Coronary artery (tissue), 2 donors: Measurements from ENCODE around the gene KCTD19.

Experiments
- DNase-seq: peaks from one replicate; pipeline ENCODE4 v3.0.0-alpha.2; 2017; ENCODE audit warnings: low spot score
- H3K27ac ChIP-seq, 2 donors: fragments of 200-600 bp; sonication (generic); one replicate each; pipeline ENCODE4 v1.5.1; 2016 to 2019
- H3K4me3 ChIP-seq: fragments of 200-600 bp; sonication (generic); 2 replicates; pipeline ENCODE4 v1.5.1; 2016; ENCODE audit warnings: mild to moderate bottlenecking, moderate library complexity
- TF ChIP-seq, protein P1 (sequence below): fragments of 200-600 bp; sonication (generic); IDR thresholded peaks from one replicate; pipeline ENCODE4 v1.5.1; 2019; ENCODE audit warnings: antibody characterized with exemption

The KCTD19 gene

DNA sequence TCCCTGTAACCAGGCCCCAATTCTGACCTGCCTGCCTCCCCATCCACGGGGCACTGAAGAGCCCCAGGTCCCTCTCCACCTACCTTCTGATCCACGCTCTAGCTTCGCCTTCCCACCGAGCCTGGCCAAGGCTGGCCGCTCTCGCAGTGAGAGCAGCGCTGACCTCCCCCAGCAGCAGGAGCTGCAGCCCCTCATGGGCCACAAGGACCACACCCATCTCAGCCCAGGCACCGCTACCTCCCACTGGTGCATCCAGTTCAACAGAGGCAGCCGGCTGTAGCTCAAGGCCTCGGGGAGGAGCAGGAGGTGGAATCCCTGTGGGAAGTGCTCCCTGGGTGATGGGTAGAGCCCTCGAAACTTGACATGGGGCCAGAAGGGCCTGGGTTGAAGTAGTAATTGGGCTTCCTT is 55.6 kb downstream of the KCTD19 start:
- TF ChIP-seq, protein P1, sequence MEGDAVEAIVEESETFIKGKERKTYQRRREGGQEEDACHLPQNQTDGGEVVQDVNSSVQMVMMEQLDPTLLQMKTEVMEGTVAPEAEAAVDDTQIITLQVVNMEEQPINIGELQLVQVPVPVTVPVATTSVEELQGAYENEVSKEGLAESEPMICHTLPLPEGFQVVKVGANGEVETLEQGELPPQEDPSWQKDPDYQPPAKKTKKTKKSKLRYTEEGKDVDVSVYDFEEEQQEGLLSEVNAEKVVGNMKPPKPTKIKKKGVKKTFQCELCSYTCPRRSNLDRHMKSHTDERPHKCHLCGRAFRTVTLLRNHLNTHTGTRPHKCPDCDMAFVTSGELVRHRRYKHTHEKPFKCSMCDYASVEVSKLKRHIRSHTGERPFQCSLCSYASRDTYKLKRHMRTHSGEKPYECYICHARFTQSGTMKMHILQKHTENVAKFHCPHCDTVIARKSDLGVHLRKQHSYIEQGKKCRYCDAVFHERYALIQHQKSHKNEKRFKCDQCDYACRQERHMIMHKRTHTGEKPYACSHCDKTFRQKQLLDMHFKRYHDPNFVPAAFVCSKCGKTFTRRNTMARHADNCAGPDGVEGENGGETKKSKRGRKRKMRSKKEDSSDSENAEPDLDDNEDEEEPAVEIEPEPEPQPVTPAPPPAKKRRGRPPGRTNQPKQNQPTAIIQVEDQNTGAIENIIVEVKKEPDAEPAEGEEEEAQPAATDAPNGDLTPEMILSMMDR, result no peak
- H3K4me3 ChIP-seq, result no peak overlapping the region
- no peak overlapping the region for H3K27ac ChIP-seq
- DNase-seq, result no peak

DNA sequence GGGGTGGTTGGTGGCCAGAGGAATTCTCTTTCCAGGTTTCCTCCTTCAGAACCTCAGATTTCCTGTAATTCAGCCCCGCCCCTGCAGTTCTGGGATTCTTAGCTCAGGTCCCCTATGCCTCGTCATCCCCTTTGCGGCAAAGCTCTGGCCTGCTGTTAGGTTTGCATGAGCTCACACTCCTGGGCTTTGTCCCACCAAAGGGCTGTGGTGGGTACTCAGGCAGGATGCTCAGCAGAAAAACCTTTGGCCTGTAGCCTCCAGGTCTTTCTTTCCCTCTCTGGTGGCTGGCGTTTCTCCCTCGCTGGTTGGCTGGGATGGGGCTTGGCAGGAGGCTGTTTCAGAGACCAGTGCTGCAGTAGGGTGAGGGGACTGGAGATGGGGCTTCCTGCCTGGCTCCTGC is 56.8 kb downstream of the KCTD19 start:
- no peak for DNase-seq
- TF ChIP-seq, protein P1, result no peak
- no peak overlapping the region for H3K27ac ChIP-seq
- H3K4me3 ChIP-seq, result no peak overlapping the region

DNA sequence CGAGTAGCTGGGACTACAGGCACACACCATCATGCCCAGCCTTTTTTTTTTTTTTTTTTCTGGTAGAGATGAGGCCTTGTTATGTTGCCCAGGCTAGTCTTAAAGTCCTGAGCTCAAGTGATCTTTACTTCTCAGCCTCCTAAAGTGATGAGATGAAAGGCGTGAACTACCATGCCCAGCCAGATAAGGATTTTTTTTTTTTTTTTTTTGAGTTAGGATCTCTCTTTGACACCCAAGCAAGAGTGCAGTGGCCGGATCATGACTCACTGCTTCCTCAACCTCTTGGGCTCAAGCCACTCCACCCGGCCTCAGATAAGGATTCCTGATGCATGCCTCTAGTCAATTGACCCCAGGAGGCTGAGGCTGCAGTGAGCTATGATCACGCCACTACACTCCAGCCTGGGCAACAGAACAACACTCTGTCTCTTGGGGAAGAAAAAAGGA is 58.4 kb downstream of the KCTD19 start:
- H3K4me3 ChIP-seq, result no peak overlapping the region
- no peak for DNase-seq
- TF ChIP-seq, protein P1, result no peak
- no peak overlapping the region for H3K27ac ChIP-seq

DNA sequence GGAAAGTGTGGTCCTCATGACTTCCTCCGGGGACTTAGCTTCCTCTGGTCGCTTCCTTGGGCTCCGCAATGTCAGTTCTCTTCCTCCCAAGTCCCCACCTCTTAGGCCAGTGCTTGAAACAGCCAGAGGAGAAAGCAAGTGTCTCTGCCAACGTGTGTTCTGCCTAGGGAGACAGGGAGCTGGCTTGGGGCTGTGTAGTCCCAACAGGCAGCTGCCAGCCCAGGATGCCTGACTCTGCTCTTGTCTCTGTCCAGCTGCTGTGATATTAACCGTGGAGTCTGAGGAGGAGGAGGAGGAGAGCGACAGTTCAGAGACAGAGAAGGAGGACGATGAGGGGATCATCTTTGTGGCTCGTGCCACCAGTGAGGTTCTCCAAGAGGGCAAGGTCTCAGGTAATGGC is 60.7 kb downstream of the KCTD19 start:
- no peak overlapping the region for H3K4me3 ChIP-seq
- no peak for DNase-seq
- TF ChIP-seq, protein P1, result no peak
- H3K27ac ChIP-seq, result no peak overlapping the region

DNA sequence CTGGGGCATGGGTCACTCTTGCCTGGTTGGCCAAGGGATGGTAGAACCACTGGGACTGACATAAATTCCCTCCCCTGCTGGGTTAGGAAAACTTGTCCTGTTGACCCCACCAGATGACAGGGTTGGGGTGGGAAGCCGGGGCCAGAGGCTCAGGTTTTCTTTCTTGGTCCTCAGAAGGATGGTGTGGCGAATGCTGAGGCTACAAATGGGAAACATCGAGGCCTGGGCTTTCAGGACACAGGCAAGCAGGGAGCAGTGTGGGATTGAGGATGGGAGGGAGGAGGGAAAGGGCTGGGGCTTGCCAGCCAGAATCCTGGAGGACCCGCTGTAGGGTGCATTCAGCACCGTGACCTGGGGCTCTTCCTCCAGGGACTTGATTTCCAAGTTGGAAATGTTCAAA is 61.7 kb downstream of the KCTD19 start:
- DNase-seq, result no peak
- H3K4me3 ChIP-seq, result no peak overlapping the region
- TF ChIP-seq, protein P1, result no peak
- no peak overlapping the region for H3K27ac ChIP-seq

DNA sequence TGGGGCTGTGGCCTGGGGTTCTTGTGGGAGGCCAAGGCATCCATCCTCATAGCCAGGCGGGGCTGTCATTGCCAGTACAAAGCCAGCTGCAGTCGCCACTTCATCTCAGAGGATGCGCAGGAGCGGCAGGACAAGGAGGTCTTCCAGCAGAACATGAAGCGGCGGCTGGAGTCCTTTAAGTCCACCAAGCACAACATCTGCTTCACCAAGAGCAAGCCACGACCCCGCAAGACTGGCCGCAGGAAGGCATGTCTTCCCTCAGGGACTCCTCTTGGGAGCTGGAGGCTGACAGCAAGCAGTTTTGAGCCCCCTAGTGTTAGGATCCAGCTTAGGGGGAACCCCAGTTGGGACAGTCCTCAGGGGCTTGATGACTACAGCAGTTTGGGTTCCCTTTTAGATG is 62.3 kb downstream of the KCTD19 start:
- no peak for DNase-seq
- no peak overlapping the region for H3K4me3 ChIP-seq
- TF ChIP-seq, protein P1, result no peak
- no peak overlapping the region for H3K27ac ChIP-seq

DNA sequence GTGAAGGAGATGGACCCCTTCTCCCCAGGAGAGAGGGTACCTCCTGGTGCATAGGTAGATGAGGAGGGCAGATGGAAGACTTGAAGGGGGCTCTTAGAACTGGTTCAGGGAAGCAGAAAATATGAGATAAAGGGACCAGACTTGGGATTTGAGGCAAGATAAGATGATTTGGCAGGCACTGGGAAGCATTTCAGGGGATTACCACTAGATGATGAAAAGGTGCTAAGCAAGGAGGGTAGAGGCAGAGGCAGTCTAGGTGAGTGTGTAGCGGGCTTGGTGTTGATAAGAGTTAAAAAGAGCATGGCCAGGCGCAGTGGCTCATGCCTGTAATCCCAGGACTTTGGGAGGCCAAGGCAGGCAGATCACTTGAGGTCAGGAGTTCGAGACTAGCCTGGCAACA is 63.3 kb downstream of the KCTD19 start:
- TF ChIP-seq, protein P1, result no peak
- no peak overlapping the region for H3K27ac ChIP-seq
- DNase-seq, result no peak

More for the DNA sequence above, 63.3 kb downstream of the KCTD19 start:
- H3K4me3 ChIP-seq, result no peak overlapping the region
